IgD-negative memory B cell (primary cell): ENCODE data around the gene ZNF76. TPM values are rescaled to one million over a fixed set of nuclear protein-coding genes. Genes with fewer than 3 reads are reported as not detected.
"Not testable (repeated sequence)": the region's sequence is repeated elsewhere in the genome, so short reads cannot be mapped to it uniquely, and the experiment has no call there.

Source experiments
- H3K27ac Mint-ChIP-seq, 3 donors: one replicate each; pipeline ENCODE4 v1.8.0; 2020 to 2022; ENCODE audit warnings: mild to moderate bottlenecking in 3 of 3, mixed read lengths in 3 of 3, moderate library complexity in 1 of 3
- H3K27me3 Mint-ChIP-seq: one replicate; pipeline ENCODE4 v1.8.0; 2021; ENCODE audit warnings: mixed read lengths
- H3K36me3 Mint-ChIP-seq: one replicate; pipeline ENCODE4 v1.8.0; 2020; ENCODE audit warnings: mild to moderate bottlenecking, mixed read lengths
- H3K4me1 Mint-ChIP-seq, 3 donors: one replicate each; pipeline ENCODE4 v1.8.0; 2020 to 2022; ENCODE audit warnings: mixed read lengths in 3 of 3, mild to moderate bottlenecking in 1 of 3
- H3K4me3 Mint-ChIP-seq, 4 donors: one replicate each; pipeline ENCODE4 v1.8.0; 2020 to 2022; ENCODE audit warnings: mild to moderate bottlenecking in 4 of 4, mixed read lengths in 4 of 4, moderate library complexity in 3 of 4
- H3K9me3 Mint-ChIP-seq, 3 donors: one replicate each; pipeline ENCODE4 v1.8.0; 2020 to 2021; ENCODE audit warnings: mixed read lengths in 3 of 3, mild to moderate bottlenecking in 1 of 3
- polyA plus RNA-seq: library from polyadenylated mRNA; unstranded; fragments of 300-500 nt; fragmentation: Illumina TruSeq; gene quantifications from one replicate; pipeline ENCODE4 v1.2.3, GENCODE V29; 2021

The ZNF76 gene
- polyA plus RNA-seq, 1 donor from 2014 or later: 41.5 TPM

- not testable (repeated sequence) for H3K4me3 Mint-ChIP-seq, H3K9me3 Mint-ChIP-seq, H3K36me3 Mint-ChIP-seq, H3K27me3 Mint-ChIP-seq, H3K27ac Mint-ChIP-seq
- peaks cover 9 to 13% (median 12%) of the 10 kb centered on the region in 3 donors for H3K4me1 Mint-ChIP-seq
These were observed 72.7 kb downstream of the ZNF76 start for GRCh38 chr6:35332074-35332887.

- Mint-ChIP-seq H3K27me3 (no peaks in the 10 kb centered on the region), H3K27ac (peak overlapping the region in 2 of 3 donors; percentile 52), H3K4me1 (peaks cover 22 to 39% (median 31%) of the 10 kb centered on the region in 3 donors), H3K36me3 (peaks cover 4% of the 10 kb centered on the region), H3K4me3 (peak overlapping the region in 2 of 4 donors; percentile 17 to 79), H3K9me3 (no peaks in the 10 kb centered on the region)
These were observed 82.0 kb downstream of the ZNF76 start for GRCh38 chr6:35341557-35341956.

- peaks cover 17 to 36% (median 26%) of the 10 kb centered on the region in 3 donors for H3K4me1 Mint-ChIP-seq
- peak within 1 kb of the TSS; percentile 79 to 97 (median 95) for H3K4me3 Mint-ChIP-seq
- peak within 1 kb of the TSS; percentile 52 to 94 (median 94) for H3K27ac Mint-ChIP-seq
- peaks cover 4% of the 10 kb centered on the region for H3K36me3 Mint-ChIP-seq
- H3K9me3 Mint-ChIP-seq: no peaks in the 10 kb centered on the region
- H3K27me3 Mint-ChIP-seq: no peaks in the 10 kb centered on the region
These were observed 82.9 kb downstream of the ZNF76 start, which contains the start of gene PPARD for GRCh38 chr6:35342258-35343091. PPARD (plus strand) TSS chr6:35342558; CDS start chr6:35411088, 68,530 bp downstream.

GRCh38 chr6:35343092-35343834 is 83.7 kb downstream of the ZNF76 start:
- H3K27me3 Mint-ChIP-seq: no peaks in the 10 kb centered on the region
- H3K4me3 Mint-ChIP-seq: peak overlapping the region; percentile 79 to 95 (median 89)
- H3K4me1 Mint-ChIP-seq: peaks cover 19 to 39% (median 30%) of the 10 kb centered on the region in 3 donors
- peaks cover 5% of the 10 kb centered on the region for H3K36me3 Mint-ChIP-seq
- H3K27ac Mint-ChIP-seq: peak overlapping the region; percentile 52 to 94 (median 93)
- H3K9me3 Mint-ChIP-seq: no peaks in the 10 kb centered on the region

GRCh38 chr6:35343835-35344550 is 84.5 kb downstream of the ZNF76 start:
- Mint-ChIP-seq H3K4me3 (peak overlapping the region; percentile 79 to 95 (median 89)), H3K36me3 (peaks cover 9% of the 10 kb centered on the region)

More at GRCh38 chr6:35343835-35344550, 84.5 kb downstream of the ZNF76 start:
- H3K9me3 Mint-ChIP-seq: no peaks in the 10 kb centered on the region
- H3K27me3 Mint-ChIP-seq: no peaks in the 10 kb centered on the region
- H3K27ac Mint-ChIP-seq: peak overlapping the region in 2 of 3 donors; percentile 52 to 94
- peaks cover 24 to 43% (median 36%) of the 10 kb centered on the region in 3 donors for H3K4me1 Mint-ChIP-seq

Other genes with a start within 250 kb of the ZNF76 start
- gene TCP11, start 118.4 kb upstream of the ZNF76 start, polyA plus RNA-seq: not detected
- 0.09 TPM for gene SCUBE3, start 45.8 kb upstream of the ZNF76 start, polyA plus RNA-seq
- 122 TPM for gene DEF6, start 38.1 kb downstream of the ZNF76 start, polyA plus RNA-seq
- 8.4 TPM for gene PPARD, start 82.8 kb downstream of the ZNF76 start, polyA plus RNA-seq
- gene FANCE, start 192.6 kb downstream of the ZNF76 start, polyA plus RNA-seq: 5.8 TPM
- gene RPL10A, start 208.7 kb downstream of the ZNF76 start, polyA plus RNA-seq: 1,088 TPM
- gene TEAD3, start 237.3 kb downstream of the ZNF76 start, polyA plus RNA-seq: not detected